COLO668 (cell line): ENCODE data around the gene TNFRSF21.
"Not testable (repeated sequence)": the region's sequence is repeated elsewhere in the genome, so short reads cannot be mapped to it uniquely, and the experiment has no call there.

Experiments
- DNase-seq: peaks from one replicate; lab custom pipeline; 2025; ENCODE audit not compliant: unreplicated experiment; lab: John Stamatoyannopoulos, UW

The TNFRSF21 gene

GRCh38 chr6:47228093-47228492, 81.6 kb downstream of the TNFRSF21 start:
- DNase-seq: not testable (repeated sequence)

GRCh38 chr6:47223251-47223650, 86.5 kb downstream of the TNFRSF21 start:
- DNase-seq: not testable (repeated sequence)

GRCh38 chr6:47221565-47221964, 88.1 kb downstream of the TNFRSF21 start:
- DNase-seq: no peak

GRCh38 chr6:47209632-47210031, 100.1 kb downstream of the TNFRSF21 start:
- no peak for DNase-seq

GRCh38 chr6:47207261-47207660, 102.4 kb downstream of the TNFRSF21 start:
- DNase-seq: no peak

- DNase-seq: no peak
Observed at GRCh38 chr6:47206626-47207025, 103.1 kb downstream of the TNFRSF21 start.

- no peak for DNase-seq
Observed at GRCh38 chr6:47203938-47204611, 105.6 kb downstream of the TNFRSF21 start.

- no peak for DNase-seq
Observed at GRCh38 chr6:47203266-47203937, 106.3 kb downstream of the TNFRSF21 start.

GRCh38 chr6:47202644-47203205, 107.0 kb downstream of the TNFRSF21 start:
- DNase-seq: no peak

GRCh38 chr6:47200536-47201334, 109.0 kb downstream of the TNFRSF21 start:
- no peak for DNase-seq

GRCh38 chr6:47197682-47198640, 111.7 kb downstream of the TNFRSF21 start:
- DNase-seq: no peak

GRCh38 chr6:47196113-47196512, 113.6 kb downstream of the TNFRSF21 start:
- no peak for DNase-seq

GRCh38 chr6:47195011-47195650, 114.6 kb downstream of the TNFRSF21 start:
- DNase-seq: no peak

GRCh38 chr6:47188588-47189021, 121.1 kb downstream of the TNFRSF21 start:
- DNase-seq: no peak

- no peak for DNase-seq
Observed at GRCh38 chr6:47187893-47188587, 121.7 kb downstream of the TNFRSF21 start.

- no peak for DNase-seq
Observed at GRCh38 chr6:47187113-47187512, 122.6 kb downstream of the TNFRSF21 start.

GRCh38 chr6:47182291-47182957, 127.3 kb downstream of the TNFRSF21 start:
- DNase-seq: no peak

GRCh38 chr6:47181681-47182080, 128.0 kb downstream of the TNFRSF21 start:
- DNase-seq: no peak
